Measurements from ENCODE around the gene LRRC3. TPM values are rescaled to one million over a fixed set of nuclear protein-coding genes. Genes with fewer than 3 reads are reported as not detected.
"Not testable (repeated sequence)": the region's sequence is repeated elsewhere in the genome, so short reads cannot be mapped to it uniquely, and the experiment has no call there.

LRRC3 gene
- total RNA-seq, 1 donor from 2014 or later: 10.4 TPM

GRCh38 chr21:44475266-44475845 lies 20.0 kb downstream of the LRRC3 start:
- no peak for DNase-seq (ENCODE audit: extremely low read depth, low read depth, low spot score)

- DNase-seq (ENCODE audit: extremely low read depth, low read depth, low spot score): no peak
Measured at GRCh38 chr21:44477131-44477530, 21.8 kb downstream of the LRRC3 start.

- no peak for DNase-seq (ENCODE audit: extremely low read depth, low read depth, low spot score)
Measured at GRCh38 chr21:44477712-44478111, 22.4 kb downstream of the LRRC3 start.

GRCh38 chr21:44478124-44478800 lies 23.0 kb downstream of the LRRC3 start:
- DNase-seq (ENCODE audit: extremely low read depth, low read depth, low spot score): no peak

- no peak for DNase-seq (ENCODE audit: extremely low read depth, low read depth, low spot score)
Measured at GRCh38 chr21:44478801-44479167, 23.5 kb downstream of the LRRC3 start.

GRCh38 chr21:44479556-44480199 lies 24.4 kb downstream of the LRRC3 start:
- DNase-seq (ENCODE audit: extremely low read depth, low read depth, low spot score): not testable (repeated sequence)

GRCh38 chr21:44480200-44481053 lies 25.1 kb downstream of the LRRC3 start:
- no peak for DNase-seq (ENCODE audit: extremely low read depth, low read depth, low spot score)

- no peak for DNase-seq (ENCODE audit: extremely low read depth, low read depth, low spot score)
Measured at GRCh38 chr21:44482581-44483287, 27.4 kb downstream of the LRRC3 start.

GRCh38 chr21:44483288-44484237 lies 28.3 kb downstream of the LRRC3 start:
- DNase-seq (ENCODE audit: extremely low read depth, low read depth, low spot score): no peak

- DNase-seq (ENCODE audit: extremely low read depth, low read depth, low spot score): no peak
Measured at GRCh38 chr21:44484498-44485253, 29.4 kb downstream of the LRRC3 start.

- no peak for DNase-seq (ENCODE audit: extremely low read depth, low read depth, low spot score)
Measured at GRCh38 chr21:44485254-44485793, 30.0 kb downstream of the LRRC3 start.

- no peak for DNase-seq (ENCODE audit: extremely low read depth, low read depth, low spot score)
Measured at GRCh38 chr21:44485796-44486195, 30.5 kb downstream of the LRRC3 start.

- no peak for DNase-seq (ENCODE audit: extremely low read depth, low read depth, low spot score)
Measured at GRCh38 chr21:44486302-44486701, 31.0 kb downstream of the LRRC3 start.

- no peak for DNase-seq (ENCODE audit: extremely low read depth, low read depth, low spot score)
Measured at GRCh38 chr21:44487831-44488230, 32.5 kb downstream of the LRRC3 start.

GRCh38 chr21:44489962-44490361 lies 34.7 kb downstream of the LRRC3 start:
- no peak for DNase-seq (ENCODE audit: extremely low read depth, low read depth, low spot score)

- no peak for DNase-seq (ENCODE audit: extremely low read depth, low read depth, low spot score)
Measured at GRCh38 chr21:44490405-44490804, 35.1 kb downstream of the LRRC3 start.

- DNase-seq (ENCODE audit: extremely low read depth, low read depth, low spot score): no peak
Measured at GRCh38 chr21:44490816-44491215, 35.5 kb downstream of the LRRC3 start.

GRCh38 chr21:44492567-44493385 lies 37.5 kb downstream of the LRRC3 start:
- no peak for DNase-seq (ENCODE audit: extremely low read depth, low read depth, low spot score)

All from glomerular endothelial cell (primary cell).